ENCODE results near the gene PSMD3.

The PSMD3 gene

DNA sequence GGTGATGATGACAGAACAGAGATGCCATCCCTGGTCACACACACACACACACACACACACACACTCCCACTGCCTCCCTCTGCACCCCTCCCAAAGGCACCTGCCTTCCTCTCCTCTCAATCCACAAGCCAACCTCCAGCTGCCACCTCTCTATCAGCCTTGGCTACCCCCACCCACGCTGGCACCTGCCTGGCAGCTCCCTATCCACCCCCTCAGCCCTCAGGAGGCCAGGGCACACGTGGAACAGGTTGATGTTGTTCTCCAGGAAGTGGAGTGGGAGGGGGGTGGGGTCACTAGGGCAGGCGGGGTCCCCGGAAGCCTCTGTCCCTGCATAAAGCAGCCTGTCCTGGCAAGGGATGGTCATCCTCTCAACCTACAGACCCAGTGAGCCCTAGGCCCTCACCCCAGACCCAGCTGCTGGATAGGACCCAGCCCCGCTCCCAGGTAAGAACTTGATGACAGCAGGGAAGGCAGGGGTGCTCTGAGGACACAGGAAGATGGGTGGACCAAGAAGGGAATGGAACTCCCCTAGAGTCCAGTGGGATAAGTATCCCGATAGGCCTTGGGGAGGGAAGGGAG, 17.9 kb upstream of the PSMD3 start, which contains the start of gene GSDMA:
Gene GSDMA (plus strand): TSS at position 363 of the 579 bp plus-strand sequence. CDS start 2,684 bp downstream, outside the sequence.
- DNase-seq, result no peak

- no peak for DNase-seq
Observed at GRCh38 chr17:39963829-39964228, 16.8 kb upstream of the PSMD3 start.

- no peak for DNase-seq
Observed at GRCh38 chr17:39965017-39965699, 15.4 kb upstream of the PSMD3 start.

DNA sequence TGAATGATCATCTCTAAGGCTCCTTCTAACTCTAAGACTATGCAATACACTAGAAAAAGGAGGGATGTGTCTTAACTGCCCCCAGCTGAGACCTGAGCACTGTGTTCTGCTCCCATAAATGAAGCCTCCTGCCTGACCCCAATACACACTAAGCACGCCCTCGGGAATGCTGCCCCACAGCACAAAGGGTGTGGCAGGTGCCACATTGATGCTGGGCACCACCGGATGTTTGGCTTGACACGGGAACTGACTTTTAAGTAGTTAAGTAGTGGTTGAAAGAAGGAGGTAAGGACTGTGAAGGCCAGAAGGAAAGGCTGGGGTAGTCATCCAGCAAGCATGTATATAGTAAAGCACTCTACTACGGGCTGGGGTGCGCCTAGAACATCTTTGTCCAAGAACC, 13.8 kb upstream of the PSMD3 start:
- no peak for DNase-seq

DNA sequence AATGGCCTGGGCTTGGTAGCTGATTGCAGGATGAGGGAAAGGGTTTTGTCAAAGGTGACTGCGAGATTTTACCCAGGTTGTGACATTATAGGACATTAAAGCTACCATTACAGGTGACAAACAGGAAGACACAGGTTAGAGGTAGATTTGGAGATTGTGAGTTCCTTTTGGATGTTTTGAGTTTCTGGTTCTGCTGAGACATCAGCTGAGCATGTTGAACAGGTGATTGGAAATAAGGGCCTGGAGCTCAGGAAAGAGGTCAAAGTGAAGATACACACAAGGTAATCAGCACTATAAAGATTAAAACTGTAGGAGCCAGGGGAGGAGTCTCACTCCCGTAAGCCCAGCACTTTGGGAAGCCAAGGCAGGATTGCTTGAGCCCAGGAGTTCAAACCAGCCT, 11.8 kb upstream of the PSMD3 start:
- no peak for DNase-seq

DNA sequence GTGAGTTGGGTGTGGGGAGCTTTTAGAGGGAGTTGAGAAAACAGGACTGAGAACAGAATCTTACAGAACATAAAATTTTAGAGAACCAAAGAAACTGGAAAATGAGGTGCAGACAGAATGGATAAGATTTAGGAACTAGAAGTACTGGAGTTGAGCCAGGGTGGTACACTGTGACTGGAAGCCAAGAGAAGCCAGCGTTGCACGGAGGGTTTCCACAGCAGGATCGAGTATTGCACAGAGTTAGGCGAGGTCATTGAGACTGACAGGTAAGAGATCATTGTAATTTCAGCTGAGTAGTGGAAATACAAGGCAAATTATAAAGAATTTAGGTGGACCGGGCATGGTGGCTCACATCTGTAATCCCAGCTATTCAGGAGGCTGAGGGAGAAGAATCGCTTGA, 11.2 kb upstream of the PSMD3 start:
- DNase-seq, result no peak

DNA sequence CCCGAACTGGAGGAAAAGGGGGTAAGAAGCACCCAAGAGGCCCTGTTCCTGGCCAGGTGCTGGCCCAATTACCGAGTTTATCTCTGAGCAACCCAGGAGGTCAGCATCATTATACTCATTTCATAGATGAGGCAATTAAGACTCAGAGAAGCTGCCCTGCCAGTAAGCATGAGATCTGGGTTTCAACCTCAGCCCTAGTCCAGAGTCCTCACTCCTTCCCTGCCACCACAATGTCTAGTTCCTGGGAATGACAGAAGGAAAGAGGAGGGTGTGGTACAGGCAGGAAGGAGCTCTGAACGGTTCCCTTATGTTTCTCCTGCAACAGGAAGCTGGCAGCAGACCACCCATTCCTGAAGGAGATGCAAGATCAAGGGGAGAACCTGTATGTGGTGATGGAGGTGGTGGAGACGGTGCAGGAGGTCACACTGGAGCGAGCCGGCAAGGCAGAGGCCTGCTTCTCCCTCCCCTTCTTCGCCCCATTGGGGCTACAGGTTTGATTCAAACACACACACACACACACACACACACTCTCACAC, 10.4 kb upstream of the PSMD3 start:
- DNase-seq, result no peak

DNA sequence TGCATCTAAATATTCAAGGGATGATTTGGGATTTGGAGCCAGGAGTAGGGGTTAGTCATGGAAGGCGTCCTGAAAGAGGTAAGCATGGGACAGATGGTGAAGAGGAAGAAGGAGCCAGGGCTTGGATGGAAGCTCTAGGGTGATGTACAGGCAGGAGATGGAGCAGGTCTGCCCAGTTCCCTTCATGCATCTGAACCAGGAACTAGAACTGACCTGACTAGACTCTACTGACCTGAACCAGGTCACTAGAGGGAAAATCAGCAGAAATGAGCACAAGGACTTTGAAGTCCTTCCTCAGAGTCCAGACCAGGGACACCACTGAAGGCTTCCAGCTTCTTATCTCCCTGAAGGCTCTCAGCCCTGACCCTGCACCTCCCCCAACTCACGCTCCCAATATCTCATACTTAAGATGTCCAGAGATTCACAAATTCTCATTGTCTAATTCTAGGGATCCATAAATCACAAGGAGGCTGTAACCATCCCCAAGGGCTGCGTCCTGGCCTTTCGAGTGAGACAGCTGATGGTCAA, 9.5 kb upstream of the PSMD3 start:
- no peak for DNase-seq

GRCh38 chr17:39972271-39972670, 8.3 kb upstream of the PSMD3 start:
- peak in 1 of 2 donors; percentile 71 for DNase-seq

- no peak for DNase-seq
Observed at GRCh38 chr17:39973496-39973895, 7.1 kb upstream of the PSMD3 start.

- no peak for DNase-seq
Observed at GRCh38 chr17:39974433-39974832, 6.2 kb upstream of the PSMD3 start.

GRCh38 chr17:39975801-39976200, 4.8 kb upstream of the PSMD3 start:
- DNase-seq, result no peak

DNA sequence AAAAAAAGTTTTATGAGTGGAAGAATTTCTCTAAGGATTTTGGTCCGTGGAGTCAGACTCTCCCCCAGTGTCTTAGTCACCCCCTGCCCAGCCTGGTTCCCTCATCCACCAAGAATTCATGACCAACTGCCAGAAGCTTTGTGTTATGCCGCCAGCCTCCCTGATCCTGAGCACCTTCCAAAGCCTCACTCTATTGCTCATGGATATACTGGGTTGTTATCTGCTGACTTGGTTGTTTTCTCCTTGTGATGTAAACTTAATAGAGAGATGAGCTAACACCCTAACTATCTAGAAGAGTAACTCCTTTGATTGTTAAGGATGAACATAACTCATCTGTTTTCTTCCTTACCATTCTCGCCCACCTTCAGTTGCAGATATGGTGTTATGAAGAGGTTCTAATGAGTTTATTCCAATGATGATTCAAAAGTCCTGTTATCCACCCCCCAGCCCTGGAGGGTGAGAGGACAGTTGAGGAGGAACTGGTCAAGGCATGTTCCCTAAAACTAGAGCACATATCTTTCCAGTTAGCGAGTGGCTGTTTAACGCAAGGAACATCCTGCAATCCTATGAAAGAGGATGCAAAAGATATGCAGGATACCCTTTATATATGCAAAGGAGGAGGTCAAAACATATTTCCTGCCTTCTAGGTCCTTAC, 1.5 kb upstream of the PSMD3 start:
- no peak for DNase-seq

GRCh38 chr17:39979893-39980350, 685 bp upstream of the PSMD3 start:
- peak in 1 of 2 donors; percentile 84 for DNase-seq

GRCh38 chr17:39981207-39981741, 667 bp downstream of the PSMD3 start:
- peak in 1 of 2 donors; percentile 49 for DNase-seq

DNA sequence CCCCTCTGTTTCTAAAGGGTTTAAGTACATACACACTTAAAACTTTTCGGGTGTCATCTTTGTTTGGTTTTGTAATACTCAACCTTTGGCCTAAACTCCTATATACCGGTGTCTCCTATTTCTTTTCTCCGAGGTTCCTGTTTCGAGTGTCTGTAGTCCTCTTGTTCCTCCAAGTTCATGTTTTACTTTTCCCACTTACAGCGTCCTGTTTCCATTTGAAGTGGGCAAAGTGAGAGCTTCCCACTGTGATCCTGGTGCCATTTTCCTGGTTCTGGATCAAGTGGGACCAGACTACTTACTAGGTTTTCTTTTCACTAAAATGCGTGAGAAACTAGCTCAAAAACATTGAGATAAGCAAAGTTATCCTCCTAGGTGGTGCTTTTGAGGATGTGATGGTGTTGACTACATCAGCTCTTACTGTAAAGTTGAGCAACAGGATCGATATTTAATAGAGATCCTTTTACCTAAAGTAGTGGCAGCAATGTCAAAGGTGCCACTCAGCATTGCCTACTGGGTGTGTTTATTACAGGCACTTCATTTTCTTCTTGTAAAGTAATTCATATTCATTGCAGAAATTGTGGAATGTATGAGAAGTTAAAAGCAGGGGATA, 1.3 kb downstream of the PSMD3 start:
- no peak for DNase-seq

- DNase-seq, result no peak
Observed at GRCh38 chr17:39988206-39988810, 7.7 kb downstream of the PSMD3 start.

- no peak for DNase-seq
Observed at GRCh38 chr17:39994448-39994847, 13.8 kb downstream of the PSMD3 start.

DNA sequence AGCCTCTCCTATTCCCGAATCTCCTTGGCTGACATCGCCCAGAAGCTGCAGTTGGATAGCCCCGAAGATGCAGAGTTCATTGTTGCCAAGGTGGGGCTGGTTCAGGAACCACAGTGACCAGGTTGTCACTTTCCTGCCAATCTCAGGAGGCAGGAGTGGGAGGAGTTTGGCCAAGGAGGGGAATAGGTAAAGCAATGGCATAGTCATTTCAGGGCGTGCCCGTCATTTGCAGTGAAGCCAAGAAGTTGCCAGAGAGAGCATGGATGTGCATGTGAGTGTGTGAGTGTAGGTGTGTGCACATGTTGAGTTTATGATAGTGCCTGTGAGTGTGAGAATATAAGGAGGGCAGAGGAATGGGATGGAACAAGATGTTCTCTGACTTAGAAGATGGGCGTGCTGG, 14.8 kb downstream of the PSMD3 start:
- DNase-seq, result no peak

DNA sequence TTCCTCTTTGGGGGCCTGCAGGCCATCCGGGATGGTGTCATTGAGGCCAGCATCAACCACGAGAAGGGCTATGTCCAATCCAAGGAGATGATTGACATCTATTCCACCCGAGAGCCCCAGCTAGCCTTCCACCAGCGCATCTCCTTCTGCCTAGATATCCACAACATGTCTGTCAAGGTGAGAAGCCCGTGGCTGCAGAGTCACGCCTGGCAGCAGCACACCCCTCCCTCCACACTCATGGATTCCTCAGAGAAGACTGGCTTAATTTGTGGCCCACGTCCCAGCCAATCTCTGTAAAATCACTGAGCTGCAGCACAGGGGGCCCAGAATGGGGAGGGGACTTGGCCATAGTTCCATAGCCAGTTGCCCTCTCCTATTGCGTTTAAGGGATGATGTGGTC, 15.6 kb downstream of the PSMD3 start:
- DNase-seq, result no peak

DNA sequence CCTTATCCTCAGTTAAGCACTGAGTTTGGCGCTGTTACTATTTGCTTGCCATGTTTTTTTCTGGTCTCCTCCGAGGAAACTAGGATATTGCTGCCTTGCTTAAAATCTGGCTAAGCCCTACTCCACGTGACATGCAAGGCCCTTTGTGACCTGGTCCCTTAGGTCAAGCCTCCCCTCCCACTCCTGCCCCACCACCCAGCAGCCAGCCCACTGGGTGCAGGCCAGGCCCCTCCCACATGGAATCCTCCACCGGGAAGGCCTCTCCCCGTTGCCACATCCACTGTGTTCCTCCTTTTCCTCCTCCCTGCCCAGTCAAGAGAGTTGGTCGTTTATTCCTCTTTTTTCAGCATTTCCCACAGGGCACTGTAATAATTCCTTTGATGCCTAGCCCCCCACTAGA, 16.2 kb downstream of the PSMD3 start:
- DNase-seq, result no peak

GRCh38 chr17:39997543-39997942, 16.9 kb downstream of the PSMD3 start:
- DNase-seq, result no peak

DNA sequence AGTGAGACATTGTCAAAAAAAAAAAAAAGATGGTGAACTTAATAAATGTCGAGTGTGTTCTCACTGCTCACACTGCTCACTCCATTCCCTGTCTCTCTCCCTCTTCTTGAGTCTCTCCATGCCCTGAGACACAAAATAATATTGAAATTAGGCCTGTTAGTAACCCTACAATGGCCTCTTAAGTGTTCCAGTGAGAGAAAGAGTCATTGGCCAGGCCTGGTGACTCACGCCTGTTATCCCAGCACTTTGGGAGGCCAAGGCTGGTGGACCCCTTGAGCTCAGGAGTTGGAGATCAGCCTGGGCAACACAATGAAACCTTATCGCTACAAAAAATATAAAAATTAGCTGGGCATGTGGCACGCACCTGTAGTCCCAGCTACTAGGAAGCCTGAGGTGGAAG, 18.5 kb downstream of the PSMD3 start:
- DNase-seq, result no peak
